GM19324 (cell line): ENCODE results near the gene ST6GALNAC1.

Experiments
- ATAC-seq: cut with Tn5 transposase; IDR thresholded peaks from one replicate; pipeline ENCODE4 v1.9.1; 2021; ENCODE audit warnings: mild to moderate bottlenecking, moderate library complexity; ENCODE audit not compliant: unreplicated experiment, low FRiP score

Gene ST6GALNAC1

DNA sequence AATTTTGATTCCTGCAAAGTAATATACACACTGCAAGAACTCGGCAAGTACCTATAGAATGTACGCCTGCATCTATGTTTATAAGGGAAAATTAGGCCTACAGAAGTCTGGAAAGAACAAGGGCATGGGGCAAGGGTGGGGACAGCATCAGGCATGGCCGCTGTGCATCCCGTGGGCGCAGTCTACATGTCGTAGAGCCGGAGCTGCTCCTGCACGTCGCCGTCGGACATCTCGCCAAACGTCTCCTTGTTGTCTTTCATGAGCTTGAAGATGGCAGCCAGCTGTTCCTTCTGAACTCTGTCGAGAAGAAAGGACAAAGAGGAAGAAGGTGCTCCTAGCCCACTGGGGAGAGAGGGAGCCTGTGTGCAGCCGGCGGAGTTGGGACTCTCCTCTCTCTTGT lies 33.8 kb upstream of the ST6GALNAC1 start:
- ATAC-seq, result no peak

DNA sequence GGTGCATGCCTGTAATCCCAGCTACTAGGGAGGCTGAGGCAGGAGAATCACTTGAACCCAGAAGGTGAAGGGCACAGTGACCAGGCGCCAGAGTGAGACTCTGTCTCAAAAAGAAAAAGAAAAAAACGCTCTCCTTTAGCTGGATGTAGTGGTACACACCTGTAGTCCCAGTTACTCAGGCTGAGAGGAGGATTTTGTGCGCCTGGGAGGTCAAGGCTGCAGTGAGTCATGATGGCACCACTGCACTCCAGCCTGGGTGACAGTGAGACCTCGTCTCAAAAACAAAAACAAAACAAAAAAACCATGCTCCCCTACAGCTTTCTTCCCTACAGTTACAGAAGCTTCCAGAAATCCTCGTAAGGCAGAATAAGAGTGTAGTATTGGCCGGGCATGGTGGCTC lies 33.1 kb upstream of the ST6GALNAC1 start:
- no peak for ATAC-seq

- no peak for ATAC-seq
These were observed 32.1 kb upstream of the ST6GALNAC1 start for GRCh38 chr17:76675648-76676047.

DNA sequence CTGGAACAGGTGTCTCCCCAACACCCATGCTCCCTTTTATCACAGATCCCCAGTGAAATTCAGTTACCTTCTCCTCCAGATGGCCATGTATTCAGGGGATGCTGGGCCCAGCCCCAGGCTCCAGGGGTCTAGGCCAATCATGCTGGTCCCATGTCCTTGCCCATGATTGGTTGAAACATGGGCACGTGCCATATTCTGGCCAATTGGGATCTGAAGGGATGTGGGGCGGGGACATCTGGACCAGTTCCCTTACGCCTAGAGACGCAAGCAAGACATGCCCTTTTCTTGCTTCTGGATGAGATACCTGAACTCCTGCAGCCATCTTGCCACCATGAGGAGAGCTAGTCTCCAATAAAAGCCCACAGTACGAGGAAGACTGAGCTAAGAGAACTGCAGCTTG lies 31.0 kb upstream of the ST6GALNAC1 start:
- no peak for ATAC-seq

GRCh38 chr17:76673729-76674128 lies 30.2 kb upstream of the ST6GALNAC1 start:
- no peak for ATAC-seq

- ATAC-seq, result no peak
These were observed 29.3 kb upstream of the ST6GALNAC1 start for GRCh38 chr17:76672892-76673291.

DNA sequence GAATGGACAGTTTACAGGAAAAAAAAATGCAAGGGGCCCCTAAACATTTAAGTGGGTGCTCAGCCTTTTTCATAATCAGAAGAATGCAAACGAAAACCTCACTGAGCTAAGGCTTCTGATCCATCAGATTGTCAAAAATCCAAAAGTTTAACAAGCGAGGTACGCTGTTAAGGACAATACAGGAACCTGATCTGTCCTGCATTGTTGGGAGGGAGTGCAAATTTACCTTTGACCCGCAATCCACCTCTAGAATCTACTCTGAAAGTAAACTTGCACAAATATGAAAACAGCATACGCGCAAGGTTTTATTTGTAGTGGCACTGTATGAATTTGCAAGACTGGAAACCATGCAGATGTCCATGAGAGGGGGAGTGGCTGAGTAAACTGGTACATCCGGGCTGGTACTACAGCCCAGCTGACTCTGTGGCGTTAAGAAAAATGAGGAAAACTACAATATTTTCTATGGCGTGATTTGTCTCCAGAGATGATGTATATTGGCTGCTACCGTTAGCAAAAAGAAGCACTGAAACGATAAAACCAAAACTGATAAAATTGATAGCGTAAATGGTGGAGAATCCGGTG lies 28.8 kb upstream of the ST6GALNAC1 start:
- no peak for ATAC-seq

GRCh38 chr17:76671912-76672262 lies 28.3 kb upstream of the ST6GALNAC1 start:
- ATAC-seq, result no peak

GRCh38 chr17:76671123-76671911 lies 27.8 kb upstream of the ST6GALNAC1 start:
- peak; percentile 96 for ATAC-seq

DNA sequence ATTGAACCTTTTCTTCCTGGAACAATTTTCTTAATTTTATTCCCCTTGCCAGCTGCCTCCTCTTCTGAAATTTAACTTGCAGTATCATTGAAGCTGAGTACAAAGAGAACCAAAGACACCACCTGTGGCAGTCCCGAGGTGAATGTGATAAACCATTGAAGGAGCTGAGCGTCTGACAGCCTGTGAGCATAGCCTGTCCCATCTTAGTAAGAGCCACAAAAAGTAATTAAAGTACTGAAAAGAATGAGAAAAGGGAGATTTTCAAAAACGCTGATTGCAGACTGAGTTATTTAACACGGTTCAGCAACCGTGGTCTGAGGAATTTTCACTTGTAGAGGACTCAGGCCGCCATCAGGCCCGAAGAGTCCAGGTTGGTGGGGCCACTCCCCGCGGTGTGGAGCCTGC lies 27.2 kb upstream of the ST6GALNAC1 start:
- ATAC-seq, result no peak

GRCh38 chr17:76670020-76670717 lies 26.6 kb upstream of the ST6GALNAC1 start:
- ATAC-seq, result no peak

DNA sequence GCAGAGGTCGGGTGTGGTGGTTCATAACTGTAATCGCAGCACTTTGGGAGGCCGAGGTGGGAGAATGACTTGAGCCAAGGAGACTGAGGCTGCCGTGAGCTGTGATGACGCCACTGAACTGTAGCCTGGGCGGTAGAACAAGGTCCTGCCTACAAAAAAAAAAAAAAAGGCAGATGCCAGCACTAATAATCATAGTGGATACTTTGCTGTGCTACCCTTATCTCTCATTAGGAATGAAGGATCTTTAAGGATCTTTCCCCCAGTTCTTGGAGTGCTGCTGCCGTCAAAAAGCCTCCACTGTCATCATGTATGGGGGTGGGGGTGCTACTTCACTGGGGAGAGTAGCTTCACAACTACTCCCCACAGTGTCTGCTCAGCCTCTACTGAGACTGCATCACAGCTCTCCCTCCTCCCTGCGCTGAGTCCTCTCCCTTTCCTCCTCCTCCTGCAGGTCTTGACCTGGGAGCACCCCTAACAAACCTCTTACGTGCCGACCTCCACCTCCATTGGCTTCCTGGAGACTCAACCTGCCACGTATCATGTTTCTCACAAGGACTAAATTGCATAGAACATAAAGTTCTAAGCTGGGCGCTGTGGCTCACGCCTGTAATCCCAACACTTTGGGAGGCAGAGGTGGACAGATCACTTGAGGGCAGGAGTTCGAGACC lies 24.4 kb upstream of the ST6GALNAC1 start:
- ATAC-seq, result no peak

DNA sequence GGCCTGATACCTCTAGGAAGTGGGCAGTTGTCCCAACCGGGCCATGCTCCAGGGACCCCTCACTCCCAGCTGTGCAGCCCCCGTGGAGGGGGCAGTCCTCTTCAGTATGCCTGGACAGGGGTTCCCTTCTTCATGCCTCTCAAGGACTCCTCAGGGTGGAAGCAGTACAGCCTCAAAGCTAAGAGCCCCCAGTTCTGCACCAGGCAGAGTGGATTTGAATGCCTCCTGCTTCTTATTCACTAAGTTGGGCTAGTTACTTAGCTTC lies 23.9 kb upstream of the ST6GALNAC1 start:
- ATAC-seq, result no peak

DNA sequence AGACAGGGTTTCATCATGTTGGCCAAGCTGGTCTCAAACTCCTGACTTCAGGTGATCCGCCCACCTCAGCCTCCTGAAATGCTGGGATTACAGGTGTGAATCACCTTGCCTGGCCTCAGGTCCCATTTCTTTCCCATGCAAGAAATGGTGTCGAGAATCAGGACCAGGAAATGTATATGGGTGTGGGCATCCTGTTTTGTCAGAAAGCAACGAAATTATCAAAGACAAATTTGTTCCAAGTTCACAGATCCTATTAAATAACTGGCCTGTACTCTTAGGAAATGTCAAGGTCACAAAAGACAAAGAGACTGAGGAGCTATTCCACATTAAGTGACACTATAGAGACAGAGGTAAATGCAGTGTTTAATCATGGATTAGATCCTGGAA lies 17.1 kb upstream of the ST6GALNAC1 start:
- ATAC-seq, result no peak

DNA sequence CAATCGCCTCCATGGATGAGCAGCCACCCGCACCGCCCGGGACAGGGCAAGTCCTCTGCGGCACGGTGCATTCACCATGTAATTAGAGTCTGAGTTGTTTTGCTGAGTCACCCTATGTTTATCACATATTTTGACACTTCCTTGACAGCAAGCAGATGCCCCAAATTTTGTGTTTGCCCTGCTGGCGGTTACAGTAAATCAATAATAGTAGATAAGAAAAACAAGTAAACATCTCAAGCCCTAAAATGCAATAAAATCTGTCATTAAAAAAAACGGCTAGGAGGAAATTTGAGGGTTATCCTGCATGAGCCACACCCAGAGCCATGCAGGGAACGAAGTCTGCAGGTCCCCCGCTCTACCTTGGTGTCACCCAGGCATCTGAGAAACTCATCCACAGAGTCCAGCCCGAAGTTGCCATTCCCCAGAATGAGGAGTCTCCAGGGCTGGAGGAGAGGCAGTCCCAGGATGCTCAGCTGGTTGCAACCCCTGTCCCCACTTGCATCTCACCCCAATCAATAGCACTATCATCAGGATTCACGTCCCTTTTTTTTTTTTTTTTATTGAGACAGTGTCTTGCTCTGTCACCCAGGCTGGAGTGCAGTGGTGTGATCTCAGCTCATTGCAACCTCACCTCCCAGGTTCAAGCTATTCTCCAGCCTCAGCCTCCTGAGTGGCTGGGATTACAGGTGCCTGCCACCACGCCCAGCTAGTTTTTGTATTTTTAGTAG lies 16.5 kb upstream of the ST6GALNAC1 start:
- no peak for ATAC-seq

- ATAC-seq, result no peak
These were observed 14.7 kb upstream of the ST6GALNAC1 start for GRCh38 chr17:76658242-76658662.

DNA sequence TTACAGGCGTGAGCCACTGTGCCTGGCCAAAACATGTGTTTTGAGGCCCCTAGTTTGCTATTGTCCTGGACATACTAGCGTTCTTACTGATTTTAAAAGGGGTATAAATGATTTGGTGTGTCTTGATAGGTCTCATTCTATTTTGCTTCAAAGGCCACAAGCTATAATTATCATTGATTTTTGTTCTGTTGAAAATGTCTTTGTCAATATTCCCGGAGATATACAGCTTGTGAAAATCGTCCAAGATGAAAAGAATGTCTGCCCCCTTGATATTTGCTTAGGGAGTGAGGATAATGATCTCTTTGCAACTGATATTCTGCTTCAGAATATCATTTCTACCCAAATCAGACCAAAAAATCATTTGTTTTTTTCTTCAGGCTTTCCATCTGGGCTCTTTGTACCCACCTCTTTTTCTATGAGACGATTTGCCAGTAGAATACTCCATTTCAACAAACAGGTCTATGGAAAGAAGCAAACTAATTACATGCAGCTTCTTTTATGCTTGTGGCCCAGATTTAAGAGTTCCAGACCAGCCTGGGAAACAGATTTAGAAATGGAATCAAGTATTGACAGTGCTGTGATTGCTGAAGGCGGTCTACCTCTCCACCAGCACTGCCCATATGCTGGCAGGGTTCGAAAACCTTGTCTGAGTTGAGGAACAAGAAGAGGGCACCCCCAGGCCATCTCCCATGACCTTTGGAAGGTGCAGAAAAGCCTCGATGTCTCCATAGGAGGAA lies 14.1 kb upstream of the ST6GALNAC1 start:
- ATAC-seq, result no peak

GRCh38 chr17:76654408-76654807 lies 10.9 kb upstream of the ST6GALNAC1 start:
- ATAC-seq, result no peak

GRCh38 chr17:76650504-76650903 lies 6.9 kb upstream of the ST6GALNAC1 start:
- ATAC-seq, result no peak

DNA sequence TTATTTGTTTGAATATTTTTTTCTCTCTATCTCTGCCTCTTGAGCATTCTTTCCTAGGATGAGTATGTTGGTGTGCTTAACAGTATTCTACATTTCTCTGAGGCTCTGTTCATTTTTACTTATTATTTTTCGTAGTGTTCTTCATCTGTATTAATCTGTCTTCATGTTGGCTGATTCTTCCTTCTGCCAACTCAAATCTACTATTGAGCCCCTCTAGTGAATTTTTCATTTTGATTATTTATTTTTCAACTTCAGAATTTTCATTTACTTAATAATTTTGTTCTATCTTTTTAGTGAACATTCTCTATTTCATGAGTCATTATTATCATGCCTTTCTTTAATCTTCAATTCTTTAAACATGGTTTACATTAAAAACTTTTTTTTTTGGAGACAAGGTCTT lies 3.2 kb upstream of the ST6GALNAC1 start:
- ATAC-seq, result no peak
